ENCODE measurements around the gene FNDC7.

- TF ChIP-seq CTCF (IDR thresholded peaks at IDR 0.05; ENCODE audit: extremely low read depth in 1 of 2, insufficient read depth in 1 of 2, low read depth in 1 of 2, low read length in 2 of 2) (no peak), POLR2A (IDR thresholded peaks at IDR 0.05; ENCODE audit: low read depth, low read length) (no peak), EZH2 (IDR thresholded peaks at IDR 0.05; ENCODE audit: borderline replicate concordance, low read depth, low read length, severe bottlenecking) (no peak), MYC (IDR thresholded peaks at IDR 0.05; ENCODE audit: low read depth, low read length) (no peak), JUN (IDR thresholded peaks at IDR 0.05; ENCODE audit: borderline replicate concordance, insufficient read depth, insufficient read length, low read depth) (no peak), FOS (IDR thresholded peaks at IDR 0.05; ENCODE audit: borderline replicate concordance, insufficient read depth, low read length) (no peak), MAX (IDR thresholded peaks at IDR 0.05; ENCODE audit: insufficient read depth, insufficient read length) (no peak)
Observed at GRCh38 chr1:108669679-108670078, 43.0 kb upstream of the FNDC7 start.
